Activated B cell treated with CpG ODN at 0.5 μM for 24 hours (primary cell): ENCODE measurements around the gene BCKDHA. TPM values are rescaled to one million over a fixed set of nuclear protein-coding genes. Genes with fewer than 3 reads are reported as not detected.

Source experiments
- ATAC-seq: fragments of 200-7000 bp; cut with Tn5 transposase; one replicate; pipeline ENCODE4 v1.10.0; 2021; ENCODE audit warnings: low read depth, mild to moderate bottlenecking, moderate library complexity
- CTCF ChIA-PET: fragments of 350-600 bp; sonication (Branson Sonifier 250); formaldehyde crosslinking; loops from one replicate; lab custom pipeline; 2021; ENCODE audit warnings: antibody characterized with exemption; lab: Charles Lee
- POLR2A ChIA-PET: fragments of 350-600 bp; sonication (Branson Sonifier 250); formaldehyde crosslinking; loops from one replicate; lab custom pipeline; 2021; ENCODE audit warnings: antibody characterized with exemption; lab: Charles Lee
- DNase-seq: peaks from one replicate; pipeline ENCODE4 v3.0.0; 2022
- H3K27ac Mint-ChIP-seq: one replicate; pipeline ENCODE4 v1.8.0; 2020; ENCODE audit warnings: mixed read lengths
- H3K27me3 Mint-ChIP-seq: one replicate; pipeline ENCODE4 v1.8.0; 2021; ENCODE audit warnings: mixed read lengths
- H3K36me3 Mint-ChIP-seq: one replicate; pipeline ENCODE4 v1.8.0; 2021; ENCODE audit warnings: low read depth, mixed read lengths
- H3K4me1 Mint-ChIP-seq: one replicate; pipeline ENCODE4 v1.8.0; 2021; ENCODE audit warnings: mixed read lengths
- H3K4me3 Mint-ChIP-seq: one replicate; pipeline ENCODE4 v1.8.0; 2020; ENCODE audit warnings: mild to moderate bottlenecking, mixed read lengths
- H3K9me3 Mint-ChIP-seq: one replicate; pipeline ENCODE4 v1.8.0; 2020; ENCODE audit warnings: mixed read lengths
- intact Hi-C: fragments of 100-400 bp; cut with micrococcal nuclease; formaldehyde crosslinking; loops from one replicate; pipeline ENCODE4 v1.15.1; 2024
- total RNA-seq: library from RNA; stranded (reverse); gene quantifications from 2 replicates; pipeline ENCODE4 v1.2.3, GENCODE V29; 2022
- TF ChIP-seq, protein P1 (sequence below): fragments of 200-600 bp; IDR thresholded peaks from one replicate; pipeline ENCODE4 v1.8.0; 2022; ENCODE audit warnings: antibody characterized with exemption, mild to moderate bottlenecking

The BCKDHA gene
- total RNA-seq, 1 donor from 2014 or later: 22.2 TPM

DNA sequence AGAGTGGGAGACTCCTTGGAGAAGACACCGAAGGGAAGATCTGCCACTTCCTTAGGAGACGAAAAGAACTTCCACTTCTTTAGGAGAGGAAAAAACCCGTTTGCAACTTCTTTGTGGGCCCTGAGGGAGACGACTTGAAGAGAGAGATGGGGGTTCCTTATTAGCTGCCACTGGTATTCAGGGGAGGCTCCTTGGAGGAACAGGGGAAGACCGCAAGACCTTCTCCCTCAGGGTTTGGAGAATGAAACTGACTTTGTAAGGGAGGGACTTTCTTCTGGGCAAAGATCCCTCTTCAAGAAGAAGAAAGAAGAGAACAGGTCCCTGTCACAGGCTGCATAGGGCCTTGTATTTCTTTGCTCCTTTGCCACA lies 416 bp downstream of the BCKDHA start:
- H3K9me3 Mint-ChIP-seq: no peaks in the 10 kb centered on the region
- H3K27me3 Mint-ChIP-seq: no peaks in the 10 kb centered on the region
- peaks cover 47% of the 10 kb centered on the region for H3K4me1 Mint-ChIP-seq
- CTCF ChIA-PET: no interaction called here
- intact Hi-C loops: no loop called here
- peaks cover 24% of the 10 kb centered on the region for H3K36me3 Mint-ChIP-seq
- POLR2A ChIA-PET: interaction anchor here (1.0 to 1.3 kb wide), 3 partner anchors 34 to 148 kb away, joined by 3 to 5 read pairs (median 3); partner anchors contain the start of gene B9D2
- TF ChIP-seq, protein P1, sequence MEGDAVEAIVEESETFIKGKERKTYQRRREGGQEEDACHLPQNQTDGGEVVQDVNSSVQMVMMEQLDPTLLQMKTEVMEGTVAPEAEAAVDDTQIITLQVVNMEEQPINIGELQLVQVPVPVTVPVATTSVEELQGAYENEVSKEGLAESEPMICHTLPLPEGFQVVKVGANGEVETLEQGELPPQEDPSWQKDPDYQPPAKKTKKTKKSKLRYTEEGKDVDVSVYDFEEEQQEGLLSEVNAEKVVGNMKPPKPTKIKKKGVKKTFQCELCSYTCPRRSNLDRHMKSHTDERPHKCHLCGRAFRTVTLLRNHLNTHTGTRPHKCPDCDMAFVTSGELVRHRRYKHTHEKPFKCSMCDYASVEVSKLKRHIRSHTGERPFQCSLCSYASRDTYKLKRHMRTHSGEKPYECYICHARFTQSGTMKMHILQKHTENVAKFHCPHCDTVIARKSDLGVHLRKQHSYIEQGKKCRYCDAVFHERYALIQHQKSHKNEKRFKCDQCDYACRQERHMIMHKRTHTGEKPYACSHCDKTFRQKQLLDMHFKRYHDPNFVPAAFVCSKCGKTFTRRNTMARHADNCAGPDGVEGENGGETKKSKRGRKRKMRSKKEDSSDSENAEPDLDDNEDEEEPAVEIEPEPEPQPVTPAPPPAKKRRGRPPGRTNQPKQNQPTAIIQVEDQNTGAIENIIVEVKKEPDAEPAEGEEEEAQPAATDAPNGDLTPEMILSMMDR: no peak
- DNase-seq: no peak
- no peak for ATAC-seq
- peak overlapping the region; percentile 99 for H3K27ac Mint-ChIP-seq
- H3K4me3 Mint-ChIP-seq: peak overlapping the region; percentile 98

DNA sequence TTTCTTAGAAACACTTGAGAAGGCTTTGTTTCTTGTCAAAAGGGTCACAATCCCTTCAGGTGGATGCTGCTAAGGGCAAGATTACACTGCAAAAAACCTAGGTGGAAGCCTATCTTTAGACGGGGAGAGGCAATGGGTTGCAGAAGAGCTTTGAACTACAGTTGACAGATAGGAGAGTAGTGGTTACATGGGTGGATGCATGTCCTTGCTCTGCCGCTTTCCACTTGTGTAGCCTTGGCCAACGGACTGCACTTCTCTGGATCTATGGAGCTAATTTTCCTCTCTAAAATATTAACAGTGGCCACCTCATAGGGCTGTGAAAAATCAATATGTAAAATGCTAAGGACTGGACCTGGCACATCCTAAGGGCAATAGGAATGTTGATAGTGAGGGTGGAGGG lies 980 bp downstream of the BCKDHA start:
- ChIA-PET POLR2A (interaction anchor here (0.6 to 1.3 kb wide), 4 partner anchors 35 to 581 kb away, joined by 3 to 5 read pairs (median 3); partner anchors contain the start of gene B9D2), CTCF (no interaction called here)
- no peak overlapping the region for H3K27ac Mint-ChIP-seq
- no peaks in the 10 kb centered on the region for H3K9me3 Mint-ChIP-seq
- peaks cover 25% of the 10 kb centered on the region for H3K36me3 Mint-ChIP-seq
- peak overlapping the region; percentile 98 for H3K4me3 Mint-ChIP-seq
- peaks cover 47% of the 10 kb centered on the region for H3K4me1 Mint-ChIP-seq
- H3K27me3 Mint-ChIP-seq: no peaks in the 10 kb centered on the region
- intact Hi-C loops: no loop called here
- TF ChIP-seq, protein P1: no peak
- ATAC-seq (no peak), DNase-seq (no peak)

DNA sequence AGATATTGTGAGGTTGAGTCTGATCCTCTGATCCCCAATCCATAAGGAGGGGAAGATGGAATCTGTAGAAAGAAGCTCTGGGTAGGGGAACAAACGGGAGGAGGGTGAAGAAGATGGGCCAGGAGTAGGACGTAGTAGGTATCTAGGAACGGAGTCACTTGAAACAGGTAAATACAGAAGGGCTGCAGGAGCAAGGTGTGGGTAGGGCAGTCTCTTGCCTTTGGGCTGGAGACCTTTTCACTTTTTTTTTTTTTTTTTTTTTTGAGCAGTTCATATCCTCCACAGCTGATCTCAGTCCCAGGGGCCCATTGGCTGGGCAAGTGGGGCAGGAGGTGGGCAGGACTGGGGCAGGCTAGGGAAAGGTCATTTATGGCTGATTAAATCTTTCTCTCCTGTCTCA lies 1.5 kb downstream of the BCKDHA start:
- CTCF ChIA-PET: no interaction called here
- H3K9me3 Mint-ChIP-seq: no peaks in the 10 kb centered on the region
- TF ChIP-seq, protein P1: no peak
- intact Hi-C loops: no loop called here
- DNase-seq: no peak
- H3K36me3 Mint-ChIP-seq: peaks cover 23% of the 10 kb centered on the region
- peak overlapping the region; percentile 57 for H3K27ac Mint-ChIP-seq
- no peak for ATAC-seq
- H3K4me3 Mint-ChIP-seq: peak overlapping the region; percentile 98
- POLR2A ChIA-PET: interaction anchor here (0.6 to 1.3 kb wide), 6 partner anchors 8 to 580 kb away, joined by 3 to 5 read pairs (median 3); partner anchors contain the start of gene B9D2
- peaks cover 45% of the 10 kb centered on the region for H3K4me1 Mint-ChIP-seq
- H3K27me3 Mint-ChIP-seq: no peaks in the 10 kb centered on the region

DNA sequence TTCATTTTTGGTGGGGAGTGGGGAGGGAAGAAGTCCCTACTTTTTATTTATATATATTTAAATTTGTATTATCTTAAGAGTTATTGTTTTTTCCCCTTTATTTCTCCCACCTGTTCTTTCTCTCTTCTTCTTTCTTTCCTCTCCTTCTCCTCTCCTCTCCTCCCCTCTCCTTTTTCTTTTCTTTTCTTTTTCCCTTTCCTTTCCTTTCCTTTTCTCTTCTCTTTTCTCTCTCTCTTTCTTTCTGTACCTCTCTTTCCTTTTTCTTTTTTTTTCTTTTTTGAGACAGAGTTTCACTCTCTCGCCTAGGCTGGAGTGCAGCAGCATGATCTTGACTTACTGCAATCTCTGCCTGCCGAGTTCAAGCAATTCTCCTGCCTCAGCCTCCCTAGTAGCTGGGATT lies 1.9 kb downstream of the BCKDHA start:
- H3K4me3 Mint-ChIP-seq: peak overlapping the region; percentile 19
- peaks cover 45% of the 10 kb centered on the region for H3K4me1 Mint-ChIP-seq
- intact Hi-C loops: no loop called here
- POLR2A ChIA-PET: interaction anchor here (0.6 kb wide), 2 partner anchors 8 to 167 kb away, joined by 3 read pairs; no protein-coding TSS in a partner anchor
- TF ChIP-seq, protein P1: no peak
- ATAC-seq (no peak), DNase-seq (no peak)
- CTCF ChIA-PET: no interaction called here
- H3K27ac Mint-ChIP-seq: no peak overlapping the region
- H3K36me3 Mint-ChIP-seq: peaks cover 23% of the 10 kb centered on the region
- no peaks in the 10 kb centered on the region for H3K9me3 Mint-ChIP-seq
- H3K27me3 Mint-ChIP-seq: no peaks in the 10 kb centered on the region

DNA sequence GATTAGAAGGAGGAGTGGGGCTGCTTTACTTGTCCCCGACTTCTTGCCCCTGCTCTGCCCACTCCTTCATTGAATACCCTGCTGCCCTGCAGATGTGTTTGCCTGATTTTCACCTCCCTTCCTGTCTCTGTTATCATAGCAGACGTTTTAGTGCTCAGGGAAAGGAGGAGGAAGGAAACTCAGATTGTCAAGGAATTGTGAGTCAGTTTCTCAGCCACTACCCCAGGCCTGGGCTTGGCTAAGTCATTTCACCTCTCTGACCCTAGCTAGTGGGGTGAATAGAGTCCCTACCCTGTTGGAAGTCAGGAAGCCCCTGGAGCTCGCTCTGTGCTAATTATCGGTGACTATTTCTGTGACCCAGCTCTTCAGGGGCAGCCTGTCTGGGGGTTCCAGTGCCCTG lies 3.9 kb downstream of the BCKDHA start:
- Mint-ChIP-seq H3K9me3 (no peaks in the 10 kb centered on the region), H3K27me3 (no peaks in the 10 kb centered on the region), H3K4me3 (no peak overlapping the region), H3K4me1 (peaks cover 33% of the 10 kb centered on the region), H3K36me3 (peaks cover 19% of the 10 kb centered on the region), H3K27ac (no peak overlapping the region)
- TF ChIP-seq, protein P1: no peak
- intact Hi-C loops: no loop called here
- ChIA-PET CTCF (no interaction called here), POLR2A (no interaction called here)
- ATAC-seq: no peak
- DNase-seq: no peak
